BJ (cell line): Measurements from ENCODE around the gene CHRM2. TPM values are rescaled to one million over a fixed set of nuclear protein-coding genes. Genes with fewer than 3 reads are reported as not detected.
"Not testable (repeated sequence)": the region's sequence is repeated elsewhere in the genome, so short reads cannot be mapped to it uniquely, and the experiment has no call there.

Experiments used
- CTCF ChIA-PET: fragments of 350-600 bp; formaldehyde crosslinking; extraction: SDS; loops from one replicate; lab custom pipeline; 2021; ENCODE audit warnings: antibody characterized with exemption, inconsistent platforms; lab: Yijun Ruan, JAX
- POLR2A ChIA-PET: fragments of 300-600 bp; sonication (Branson Sonifier 250); formaldehyde crosslinking; extraction: SDS; loops from one replicate; lab custom pipeline; 2021; ENCODE audit warnings: antibody characterized with exemption; lab: Charles Lee
- DNase-seq: peaks from one replicate; pipeline ENCODE4 v3.0.0-alpha.2; 2011; ENCODE audit warnings: low read depth
- H3K27me3 ChIP-seq: 2 replicates; pipeline ENCODE4 v1.6.0; 2011; ENCODE audit warnings: low read length; ENCODE audit not compliant: control insufficient read depth, insufficient read depth
- H3K36me3 ChIP-seq: 2 replicates; pipeline ENCODE4 v1.5.1; 2011; ENCODE audit warnings: low read length; ENCODE audit not compliant: control insufficient read depth, insufficient read depth
- H3K4me3 ChIP-seq: 2 replicates; pipeline ENCODE4 v1.5.1; 2011; ENCODE audit warnings: low read depth, mild to moderate bottlenecking, control low read depth, low read length
- CTCF ChIP-seq: IDR thresholded peaks from 2 replicates; pipeline ENCODE4 v1.5.1; 2011; ENCODE audit warnings: low read depth, mild to moderate bottlenecking, control low read depth, inconsistent platforms, low read length, moderate library complexity; ENCODE audit not compliant: insufficient read depth
- polyA minus RNA-seq: library from RNA; depleted of rRNA, polyadenylated mRNA; stranded (reverse); fragments of >200 nt; gene quantifications from 2 replicates; pipeline ENCODE4 v1.2.3, GENCODE V29; 2011; rRNA and poly(A)+ RNA removed
- polyA plus RNA-seq: library from polyadenylated mRNA; depleted of rRNA; stranded (reverse); fragments of >200 nt; gene quantifications from 2 replicates; pipeline ENCODE4 v1.2.3, GENCODE V29; 2011; rRNA removed

CHRM2 gene
- polyA plus RNA-seq = 27.0 and 30.1 TPM in 2 replicates
- 37.1 and 38.7 TPM in 2 replicates for polyA minus RNA-seq

GRCh38 chr7:136868496-136869000 is at the start of gene CHRM2:
Gene CHRM2, plus strand, starts transcription at chr7:136868652. Its CDS starts 146,214 bp downstream, at chr7:137014866.
- ChIA-PET CTCF (no interaction called here), POLR2A (interaction anchor here (0.6 kb wide), 1 partner anchor 429 kb away, joined by 4 read pairs; no protein-coding TSS in a partner anchor)
- no peak for TF ChIP-seq CTCF

GRCh38 chr7:136831398-136831797 is 37.1 kb upstream of the CHRM2 start:
- H3K4me3 ChIP-seq, CTCF ChIA-PET, DNase-seq, H3K27me3 ChIP-seq, POLR2A ChIA-PET, H3K36me3 ChIP-seq: not testable (repeated sequence)

More at GRCh38 chr7:136868496-136869000, at the start of gene CHRM2:
- H3K4me3 ChIP-seq = peak within 1 kb of the TSS; percentile 71
- peaks cover 2% of the 10 kb centered on the region; the same call in 1 of the 2 replicates for H3K27me3 ChIP-seq
- no peaks in the 10 kb centered on the region for H3K36me3 ChIP-seq
- DNase-seq = no peak

GRCh38 chr7:136845899-136846465 is 22.5 kb upstream of the CHRM2 start:
- no peak for TF ChIP-seq CTCF
- POLR2A ChIA-PET = no interaction called here
- DNase-seq = no peak
- Histone ChIP-seq H3K36me3 (no peaks in the 10 kb centered on the region), H3K4me3 (no peak overlapping the region), H3K27me3 (no peaks in the 10 kb centered on the region; the same call in 1 of the 2 replicates)
- CTCF ChIA-PET = interaction anchor here (0.6 kb wide), 1 partner anchor 8 kb away, joined by 4 read pairs; no protein-coding TSS in a partner anchor

- ChIA-PET CTCF (no interaction called here), POLR2A (no interaction called here)
- no peak for DNase-seq
- no peaks in the 10 kb centered on the region; the same call in 1 of the 2 replicates for H3K27me3 ChIP-seq
- H3K4me3 ChIP-seq = no peak overlapping the region
- H3K36me3 ChIP-seq = no peaks in the 10 kb centered on the region
- TF ChIP-seq CTCF = no peak
Measured at GRCh38 chr7:136847858-136848257, 20.6 kb upstream of the CHRM2 start.

- CTCF ChIA-PET = interaction anchor here (1.5 kb wide), 1 partner anchor 8 kb away, joined by 4 read pairs; no protein-coding TSS in a partner anchor
Measured at GRCh38 chr7:136853654-136854053, 14.8 kb upstream of the CHRM2 start.

More at GRCh38 chr7:136853654-136854053, 14.8 kb upstream of the CHRM2 start:
- Histone ChIP-seq H3K27me3 (no peaks in the 10 kb centered on the region), H3K36me3 (no peaks in the 10 kb centered on the region), H3K4me3 (no peak overlapping the region)
- TF ChIP-seq CTCF = no peak
- no peak for DNase-seq
- POLR2A ChIA-PET = no interaction called here
